ENCODE data around the gene STARD7. TPM values are rescaled to one million over a fixed set of nuclear protein-coding genes. Genes with fewer than 3 reads are reported as not detected.
"Not testable (repeated sequence)": the region's sequence is repeated elsewhere in the genome, so short reads cannot be mapped to it uniquely, and the experiment has no call there.

Gene STARD7
- total RNA-seq, 1 donor from 2014 or later = 136 TPM

- intact Hi-C loops (cut with micrococcal nuclease) = no loop called here
Measured at GRCh38 chr2:96150791-96151594, 57.6 kb downstream of the STARD7 start.

- intact Hi-C loops (cut with micrococcal nuclease) = no loop called here
Measured at GRCh38 chr2:96150007-96150640, 58.5 kb downstream of the STARD7 start.

GRCh38 chr2:96148410-96149217 lies 60.0 kb downstream of the STARD7 start:
- intact Hi-C loops (cut with micrococcal nuclease) = loop anchor here (1.0 to 5.0 kb wide), 9 partner anchors 9 to 1849 kb away; partner anchors contain the start of genes ACTR1B, ASTL, CIAO1 and KANSL3

GRCh38 chr2:96147593-96148201 lies 60.9 kb downstream of the STARD7 start:
- intact Hi-C loops (cut with micrococcal nuclease) = loop anchor here (1.0 to 5.0 kb wide), 10 partner anchors 9 to 1850 kb away; partner anchors contain the start of genes ACTR1B, ARID5A, ASTL and CIAO1

GRCh38 chr2:96146881-96147592 lies 61.6 kb downstream of the STARD7 start:
- intact Hi-C loops (cut with micrococcal nuclease) = loop anchor here (1.0 to 5.0 kb wide), 7 partner anchors 61 to 1850 kb away; partner anchors contain the start of genes ACTR1B, ARID5A, KANSL3 and NCAPH

GRCh38 chr2:96146153-96146880 lies 62.3 kb downstream of the STARD7 start:
- intact Hi-C loops (cut with micrococcal nuclease) = loop anchor here (1.0 to 5.0 kb wide), 7 partner anchors 62 to 1851 kb away; partner anchors contain the start of genes ACTR1B, ARID5A, KANSL3 and NCAPH

GRCh38 chr2:96145848-96146152 lies 62.8 kb downstream of the STARD7 start:
- intact Hi-C loops (cut with micrococcal nuclease) = loop anchor here (1.0 to 5.0 kb wide), 10 partner anchors 29 to 1852 kb away; partner anchors contain the start of genes ACTR1B, ADRA2B, ARID5A and KANSL3

- intact Hi-C loops (cut with micrococcal nuclease) = loop anchor here (1.0 to 5.0 kb wide), 8 partner anchors 29 to 1852 kb away; partner anchors contain the start of genes ACTR1B, ADRA2B, KANSL3 and NCAPH
Measured at GRCh38 chr2:96145036-96145847, 63.4 kb downstream of the STARD7 start, which contains the start of gene DUSP2. Gene DUSP2, minus strand, starts transcription at chr2:96145440. Its CDS starts 86 bp downstream, at chr2:96145354.

GRCh38 chr2:96144481-96145035 lies 64.1 kb downstream of the STARD7 start:
- intact Hi-C loops (cut with micrococcal nuclease) = loop anchor here (1.0 to 5.0 kb wide), 8 partner anchors 28 to 1853 kb away; partner anchors contain the start of genes ACTR1B, ADRA2B, KANSL3 and NCAPH

GRCh38 chr2:96143848-96144480 lies 64.7 kb downstream of the STARD7 start:
- intact Hi-C loops (cut with micrococcal nuclease) = loop anchor here (2.0 kb wide), 1 partner anchor 343 kb away; no protein-coding TSS in a partner anchor

- intact Hi-C loops (cut with micrococcal nuclease) = no loop called here
Measured at GRCh38 chr2:96143231-96143847, 65.3 kb downstream of the STARD7 start.

- intact Hi-C loops (cut with micrococcal nuclease) = no loop called here
Measured at GRCh38 chr2:96142217-96143113, 66.2 kb downstream of the STARD7 start.

GRCh38 chr2:96141624-96141967 lies 67.0 kb downstream of the STARD7 start:
- intact Hi-C loops (cut with micrococcal nuclease) = not testable (repeated sequence)

- intact Hi-C loops (cut with micrococcal nuclease) = no loop called here
Measured at GRCh38 chr2:96140941-96141623, 67.5 kb downstream of the STARD7 start.

- intact Hi-C loops (cut with micrococcal nuclease) = no loop called here
Measured at GRCh38 chr2:96139181-96139758, 69.4 kb downstream of the STARD7 start.

Data from T-helper 1 cell treated with Interleukin-12 subunit alpha and Interleukin-12 subunit beta and Interleukin-4 antibody, amounts not matched to agents 30 ng/mL and 1 ng/mL, for 36 hours (primary cell).